Ammon's horn (tissue), 1 donor: Measurements from ENCODE around the gene NYNRIN.
A peak's percentile ranks its signal among the peaks of the same experiment; 100 is the strongest.

Source experiments
- DNase-seq: peaks from one replicate; pipeline ENCODE4 v3.0.0-alpha.2; 2016; ENCODE audit warnings: low spot score

The NYNRIN gene

DNA sequence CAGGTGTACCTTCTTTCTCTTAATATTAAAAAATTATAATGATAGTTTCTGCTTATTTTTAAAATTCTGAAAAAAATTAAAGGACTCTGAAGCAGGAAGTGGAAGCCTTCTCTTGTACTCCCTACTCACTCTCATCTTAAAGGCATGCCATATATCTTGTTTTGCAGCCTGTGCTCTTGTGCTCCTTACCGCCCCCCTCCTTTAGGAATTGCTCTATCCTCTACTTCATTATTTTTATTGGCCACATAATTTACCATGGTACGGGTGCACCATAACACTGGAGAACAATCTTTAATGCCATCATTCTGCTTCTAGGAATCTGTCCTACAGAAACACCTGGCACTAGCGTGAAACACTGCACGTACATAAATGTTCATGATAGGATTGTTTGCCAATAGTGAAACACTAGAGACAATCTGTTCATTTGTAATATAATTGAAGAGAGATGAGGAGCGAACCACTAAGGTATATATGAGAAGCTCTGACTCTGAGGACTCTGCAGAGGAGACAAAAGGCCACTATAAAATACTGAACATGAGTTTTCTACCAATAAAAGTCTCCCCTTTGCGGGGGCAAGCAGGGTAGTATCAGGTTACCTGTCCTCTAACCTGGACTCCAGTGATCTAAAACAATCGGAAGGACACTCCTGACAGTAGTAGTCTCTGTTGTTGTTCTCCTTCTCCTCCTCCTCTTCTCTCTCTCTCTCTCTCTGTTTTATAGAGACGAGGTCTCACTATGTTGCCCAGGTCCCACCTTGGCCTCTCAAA lies 6.3 kb upstream of the NYNRIN start:
- no peak for DNase-seq

GRCh38 chr14:24394275-24394674 lies 4.5 kb upstream of the NYNRIN start:
- DNase-seq, result no peak

GRCh38 chr14:24395609-24396582 lies 2.9 kb upstream of the NYNRIN start:
- peak; percentile 21 for DNase-seq

GRCh38 chr14:24397639-24398292 lies 1.0 kb upstream of the NYNRIN start:
- no peak for DNase-seq

GRCh38 chr14:24398293-24398652 lies 530 bp upstream of the NYNRIN start:
- DNase-seq, result no peak

- DNase-seq, result no peak
Observed at GRCh38 chr14:24399447-24399822, 632 bp downstream of the NYNRIN start.

- DNase-seq, result no peak
Observed at GRCh38 chr14:24399999-24400718, 1.4 kb downstream of the NYNRIN start.

GRCh38 chr14:24401810-24402702 lies 3.3 kb downstream of the NYNRIN start:
- DNase-seq, result no peak

DNA sequence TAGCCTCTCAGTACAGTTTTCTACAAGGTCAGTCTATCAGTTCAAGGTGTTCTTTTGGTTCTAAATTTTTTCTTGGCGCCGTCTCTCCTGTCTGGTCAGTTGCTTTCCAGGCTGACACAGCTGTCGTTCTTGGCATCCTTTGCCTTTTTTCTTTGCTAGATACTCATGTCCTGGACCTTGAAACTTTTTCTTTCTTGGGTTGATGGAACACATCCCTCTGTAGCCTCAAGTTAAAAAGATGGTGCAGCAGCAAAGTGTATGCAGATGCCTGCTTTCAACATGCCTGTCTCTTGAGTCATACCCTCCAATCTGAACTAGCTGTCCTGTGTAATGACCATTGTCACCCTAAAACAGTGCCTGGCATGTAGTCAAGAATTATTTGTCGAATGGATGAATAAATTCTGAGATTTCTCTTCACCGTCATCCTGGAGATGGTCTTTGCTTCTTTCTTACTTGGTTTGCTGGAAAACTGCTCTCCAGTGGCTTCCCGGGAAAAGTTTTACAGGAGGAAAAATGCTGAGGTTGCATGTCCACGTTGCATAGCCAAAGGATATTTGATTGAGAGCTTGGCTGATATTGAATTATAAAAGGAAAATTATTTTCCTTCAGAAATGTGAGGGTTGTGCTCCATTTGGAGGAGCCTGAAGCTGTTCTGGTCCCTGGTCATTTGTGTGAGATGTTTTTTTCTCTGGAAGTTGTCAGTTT lies 4.6 kb downstream of the NYNRIN start:
- no peak for DNase-seq

GRCh38 chr14:24404814-24405213 lies 6.0 kb downstream of the NYNRIN start:
- DNase-seq, result no peak

GRCh38 chr14:24406416-24406815 lies 7.6 kb downstream of the NYNRIN start:
- DNase-seq, result no peak

- DNase-seq, result no peak
Observed at GRCh38 chr14:24407608-24408325, 9.0 kb downstream of the NYNRIN start.

DNA sequence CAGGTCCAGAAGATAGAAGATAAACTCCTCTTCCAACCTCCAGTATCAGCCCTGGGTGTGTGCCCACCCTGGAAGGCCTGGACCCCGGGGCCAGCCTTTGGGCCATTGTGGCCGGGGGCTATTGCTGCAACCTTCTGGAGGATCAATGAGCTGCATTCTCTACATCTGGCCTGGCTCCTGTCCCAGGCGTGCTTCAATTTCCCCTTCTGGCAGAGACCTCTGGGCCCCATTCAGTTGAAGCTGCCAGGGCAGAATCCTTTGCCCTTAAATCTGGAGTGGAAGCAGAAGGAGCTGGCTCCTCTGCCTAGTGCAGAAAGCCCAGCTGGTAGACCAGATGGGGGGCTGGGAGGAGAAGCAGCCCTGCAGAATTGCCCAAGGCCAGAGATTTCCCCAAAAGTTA lies 10.0 kb downstream of the NYNRIN start:
- DNase-seq, result no peak

DNA sequence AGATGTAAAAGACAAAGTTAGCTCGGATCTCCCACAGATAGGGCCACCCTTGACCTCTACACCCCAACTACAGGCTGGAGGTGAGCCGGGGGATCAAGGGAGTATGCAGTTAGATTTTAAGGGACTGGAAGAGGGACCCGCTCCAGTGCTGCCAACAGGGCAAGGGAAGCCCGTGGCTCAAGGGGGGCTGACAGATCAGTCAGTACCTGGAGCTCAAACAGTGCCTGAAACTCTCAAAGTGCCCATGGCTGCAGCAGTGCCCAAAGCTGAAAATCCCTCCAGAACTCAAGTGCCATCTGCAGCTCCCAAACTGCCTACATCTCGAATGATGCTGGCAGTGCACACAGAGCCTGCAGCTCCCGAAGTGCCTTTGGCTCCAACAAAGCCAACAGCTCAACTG lies 10.4 kb downstream of the NYNRIN start:
- no peak for DNase-seq

DNA sequence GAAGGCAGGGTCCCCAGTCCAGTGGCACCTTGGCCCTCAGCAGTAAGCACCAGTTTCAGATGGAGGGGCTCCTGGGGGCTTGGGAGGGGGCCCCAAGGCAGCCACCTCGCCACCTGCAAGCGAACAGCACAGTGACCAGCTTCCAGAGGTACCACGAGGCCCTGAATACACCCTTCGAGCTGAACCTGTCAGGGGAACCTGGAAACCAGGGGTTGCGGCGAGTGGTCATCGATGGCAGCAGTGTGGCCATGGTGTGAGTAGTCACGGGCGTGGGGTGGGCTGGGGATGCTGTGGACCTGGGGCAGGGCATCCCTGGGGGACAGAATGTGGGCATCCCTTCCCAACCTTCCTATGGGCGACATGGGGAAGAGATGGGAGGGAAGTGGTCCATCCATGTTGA lies 11.2 kb downstream of the NYNRIN start:
- no peak for DNase-seq

- DNase-seq, result peak; percentile 30
Observed at GRCh38 chr14:24411443-24412389, 12.9 kb downstream of the NYNRIN start.

GRCh38 chr14:24414077-24414476 lies 15.3 kb downstream of the NYNRIN start:
- DNase-seq, result no peak

- DNase-seq, result no peak
Observed at GRCh38 chr14:24414732-24415420, 16.1 kb downstream of the NYNRIN start.
